Measurements from ENCODE around the gene ARSG. TPM values are rescaled to one million over a fixed set of nuclear protein-coding genes. Genes with fewer than 3 reads are reported as not detected.

Gene ARSG
- total and polyA plus RNA-seq, 9 of the 15 experiments (the other 6 are each of a cell fraction or from before 2014, with no cell fraction given): 1.0 to 5.6 (median 1.8) TPM

DNA sequence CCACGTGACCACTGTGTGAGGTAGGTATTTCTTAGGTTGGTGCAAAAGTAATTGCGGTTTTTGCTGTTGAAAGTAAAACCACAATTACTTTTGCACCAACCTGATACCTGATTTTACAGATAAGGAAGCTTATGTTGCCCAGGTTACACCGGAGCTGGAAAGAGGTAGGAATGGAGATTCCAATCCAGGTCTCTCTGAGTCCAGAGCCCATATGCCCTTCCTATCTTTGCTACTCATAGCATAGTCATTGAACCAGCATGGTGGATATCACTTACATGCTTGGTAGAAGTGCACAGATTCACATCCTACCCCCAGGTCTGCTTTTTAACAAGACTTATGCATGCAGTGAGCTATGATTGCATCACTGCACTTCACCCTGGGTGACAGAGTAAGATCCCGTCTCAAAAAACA, 61.8 kb downstream of the ARSG start:
- Histone ChIP-seq H3K4me3 (no peak overlapping the region), H3K4me2 (ENCODE audit: insufficient read depth, low read length) (no peak overlapping the region), H3K4me1 (replicated peaks in 1 of 2; ENCODE audit: control insufficient read depth in 2 of 2, insufficient read depth in 2 of 2, low read length in 2 of 2) (no peaks in the 10 kb centered on the region; a peak in 1 of 5 replicates), H3K9me1 (ENCODE audit: control insufficient read depth, insufficient read depth, low read length) (no peaks in the 10 kb centered on the region), H2AFZ (ENCODE audit: low read depth, low read length) (no peak overlapping the region), H3K36me3 (ENCODE audit: control insufficient read depth, insufficient read depth, low read length) (no peaks in the 10 kb centered on the region), H3K9ac (ENCODE audit: insufficient read depth in 1 of 2, low read depth in 2 of 2, low read length in 2 of 2) (no peak overlapping the region), H3K27me3 (ENCODE audit: control insufficient read depth in 2 of 2, insufficient read depth in 2 of 2, low read length in 2 of 2) (peaks cover 13 to 35% of the 10 kb centered on the region in 2 experiments), H3K79me2 (ENCODE audit: control insufficient read depth, insufficient read depth, low read length) (no peaks in the 10 kb centered on the region), H4K20me1 (replicated peaks; ENCODE audit: control insufficient read depth, insufficient read depth, low read length) (no peaks in the 10 kb centered on the region), H3K27ac (ENCODE audit: extremely low read depth, low read depth, low read length) (no peak overlapping the region), H3K9me3 (replicated peaks; ENCODE audit: control insufficient read depth, insufficient read depth, low read depth, low read length) (no peaks in the 10 kb centered on the region)
- CTCF ChIA-PET (ENCODE audit: low intra/inter-chr PET ratio): no interaction called here
- BruUV-seq (replicated peaks): no TSS peak
- in situ Hi-C loops (cut with MboI) (no loop called here), intact Hi-C loops (cut with micrococcal nuclease) (no loop called here)
- FAIRE-seq (no peak), ATAC-seq (no peak), DNase-seq (ENCODE audit: extremely low read depth in 1 of 4, low spot score in 3 of 4) (no peak)
- WGBS (ENCODE audit: insufficient coverage, low coverage, missing lambda C conversion rate): 2% methylated on average over 4 of the region's 4 CpGs
- POLR2A ChIA-PET: no interaction called here
- TF ChIP-seq CEBPG (CRISPR knock-in tag; IDR thresholded peaks at IDR 0.05) (no peak), CEBPG (tag; conservative IDR thresholded peaks at IDR 0.05 in 1 of 2, IDR thresholded peaks at IDR 0.05 in 1 of 2) (peak; percentile 38 to 49; a peak in 2 of 4 replicates), CEBPB (tag; IDR thresholded peaks at IDR 0.05) (0 out of 2 replicates have a peak, but pooled peaks have one; percentile 18), ZNF140 (CRISPR knock-in tag; IDR thresholded peaks at IDR 0.05) (no peak), ZNF174 (CRISPR knock-in tag; IDR thresholded peaks at IDR 0.05) (no peak)
- TF ChIP-seq, protein P1, sequence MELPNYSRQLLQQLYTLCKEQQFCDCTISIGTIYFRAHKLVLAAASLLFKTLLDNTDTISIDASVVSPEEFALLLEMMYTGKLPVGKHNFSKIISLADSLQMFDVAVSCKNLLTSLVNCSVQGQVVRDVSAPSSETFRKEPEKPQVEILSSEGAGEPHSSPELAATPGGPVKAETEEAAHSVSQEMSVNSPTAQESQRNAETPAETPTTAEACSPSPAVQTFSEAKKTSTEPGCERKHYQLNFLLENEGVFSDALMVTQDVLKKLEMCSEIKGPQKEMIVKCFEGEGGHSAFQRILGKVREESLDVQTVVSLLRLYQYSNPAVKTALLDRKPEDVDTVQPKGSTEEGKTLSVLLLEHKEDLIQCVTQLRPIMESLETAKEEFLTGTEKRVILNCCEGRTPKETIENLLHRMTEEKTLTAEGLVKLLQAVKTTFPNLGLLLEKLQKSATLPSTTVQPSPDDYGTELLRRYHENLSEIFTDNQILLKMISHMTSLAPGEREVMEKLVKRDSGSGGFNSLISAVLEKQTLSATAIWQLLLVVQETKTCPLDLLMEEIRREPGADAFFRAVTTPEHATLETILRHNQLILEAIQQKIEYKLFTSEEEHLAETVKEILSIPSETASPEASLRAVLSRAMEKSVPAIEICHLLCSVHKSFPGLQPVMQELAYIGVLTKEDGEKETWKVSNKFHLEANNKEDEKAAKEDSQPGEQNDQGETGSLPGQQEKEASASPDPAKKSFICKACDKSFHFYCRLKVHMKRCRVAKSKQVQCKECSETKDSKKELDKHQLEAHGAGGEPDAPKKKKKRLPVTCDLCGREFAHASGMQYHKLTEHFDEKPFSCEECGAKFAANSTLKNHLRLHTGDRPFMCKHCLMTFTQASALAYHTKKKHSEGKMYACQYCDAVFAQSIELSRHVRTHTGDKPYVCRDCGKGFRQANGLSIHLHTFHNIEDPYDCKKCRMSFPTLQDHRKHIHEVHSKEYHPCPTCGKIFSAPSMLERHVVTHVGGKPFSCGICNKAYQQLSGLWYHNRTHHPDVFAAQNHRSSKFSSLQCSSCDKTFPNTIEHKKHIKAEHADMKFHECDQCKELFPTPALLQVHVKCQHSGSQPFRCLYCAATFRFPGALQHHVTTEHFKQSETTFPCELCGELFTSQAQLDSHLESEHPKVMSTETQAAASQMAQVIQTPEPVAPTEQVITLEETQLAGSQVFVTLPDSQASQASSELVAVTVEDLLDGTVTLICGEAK (IDR thresholded peaks at IDR 0.05): peak; percentile 47; the same call in 1 of the 2 replicates
- TF ChIP-seq, protein P1 (CRISPR knock-in tag; IDR thresholded peaks at IDR 0.05): no peak
- TF ChIP-seq, protein P2, sequence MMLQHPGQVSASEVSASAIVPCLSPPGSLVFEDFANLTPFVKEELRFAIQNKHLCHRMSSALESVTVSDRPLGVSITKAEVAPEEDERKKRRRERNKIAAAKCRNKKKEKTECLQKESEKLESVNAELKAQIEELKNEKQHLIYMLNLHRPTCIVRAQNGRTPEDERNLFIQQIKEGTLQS (IDR thresholded peaks at IDR 0.05): peak; percentile 19; the same call in 1 of the 2 replicates
- TF ChIP-seq, protein P2 (CRISPR knock-in tag; conservative IDR thresholded peaks at IDR 0.05): no peak
